Heart left ventricle (tissue), 13 donors: ENCODE data around the gene CFAP99.
A peak's percentile ranks its signal among the peaks of the same experiment; 100 is the strongest.

Experiments
- CTCF ChIP-seq, 12 donors: fragments of 200-600 bp; sonication (generic) in 4 of 12; IDR thresholded peaks; one replicate each; pipeline versions ENCODE4 v1.5.0 to v1.8.0; 2018 to 2022; ENCODE audit warnings: antibody characterized with exemption in 12 of 12, mild to moderate bottlenecking in 5 of 12
- POLR2A ChIP-seq, 2 donors: fragments of 450-650 bp; IDR thresholded peaks; one replicate each; pipeline ENCODE4 v1.6.1; 2017; ENCODE audit warnings: antibody characterized with exemption in 2 of 2, mild to moderate bottlenecking in 2 of 2, moderate library complexity in 2 of 2
- donor health status: ischemic (EF 13 %, LVEDD 7.1; RV severe dilation, severe dysfunction).
- donor health status: DM: no; HTN: yes; CAD: no.
- donor health status: DM: no; HTN: no; CAD: no.
- donor health status: ischemic (EF 25% LVEDD 6.9; RV normal size, moderate dysfunction).
- donor health status: ischemic (EF 25% LVEDD 5.7; RV mildly dilated, moderate dysfunction).
- donor health status: ischemic (EF 35%, LVEDD 5.7; RV mildly dilated, moderate dysfunction).
- donor health status: nonischemic (EF 11% LVEDD 7.7; RV severe dilation, severe dysfunction).
- donor health status: DM: yes; HTN: yes; CAD: no.
- donor health status: PGD.
- donor health status: ischemic (EF 29% LVEDD 5.4; RV normal size, mild dysfunction).
- donor health status: nonischemic (EF 23%, LVEDD 6.1; RV moderate dilation, normal function).

DNA sequence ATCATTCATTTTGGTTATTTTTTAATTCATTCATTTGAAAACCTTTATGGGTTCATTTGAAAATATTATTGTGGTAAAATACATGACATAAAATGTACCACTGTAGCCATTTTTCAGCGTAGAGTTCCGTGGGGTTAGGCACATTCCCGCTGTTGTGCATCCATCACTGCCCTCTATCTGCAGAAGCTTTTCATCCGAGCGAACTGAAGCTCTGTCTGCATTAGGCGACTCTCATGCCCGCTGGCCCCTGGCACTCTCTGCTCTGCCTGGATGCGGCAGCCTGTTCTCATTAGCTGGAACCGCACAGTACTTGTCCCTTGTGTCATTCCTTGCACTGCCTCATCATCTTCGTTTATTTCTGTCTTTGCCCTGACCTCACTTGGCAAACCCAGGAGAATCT, 17.5 kb downstream of the CFAP99 start:
- TF ChIP-seq POLR2A (IDR thresholded peaks at IDR 0.05): no peak
- TF ChIP-seq CTCF (IDR thresholded peaks at IDR 0.05): peak in 4 of 12 donors; percentile 15 to 30 (median 20)
